Ishikawa (cell line): ENCODE measurements around the gene MED26.

Source experiments
- CEBPB ChIP-seq: IDR thresholded peaks from 2 replicates; pipeline ENCODE4 v1.6.1; 2012
- CREB1 ChIP-seq: IDR thresholded peaks from 2 replicates; pipeline ENCODE4 v1.6.1; 2012; ENCODE audit warnings: low read depth
- EGR1 ChIP-seq: IDR thresholded peaks from 2 replicates; pipeline ENCODE4 v1.6.1; 2012
- EP300 ChIP-seq: IDR thresholded peaks from 2 replicates; pipeline ENCODE4 v1.6.1; 2012; ENCODE audit warnings: borderline replicate concordance
- FOXM1 ChIP-seq: IDR thresholded peaks from 2 replicates; pipeline ENCODE4 v1.6.1; 2012; ENCODE audit warnings: low read depth, borderline replicate concordance
- NFIC ChIP-seq: IDR thresholded peaks from 2 replicates; pipeline ENCODE4 v1.6.1; 2012
- RAD21 ChIP-seq: IDR thresholded peaks from 2 replicates; pipeline ENCODE4 v1.6.1; 2012; ENCODE audit warnings: low read depth
- TAF1 ChIP-seq: IDR thresholded peaks from 2 replicates; pipeline ENCODE4 v1.6.1; 2012; ENCODE audit warnings: low read depth, mild to moderate bottlenecking
- TCF12 ChIP-seq: IDR thresholded peaks from 2 replicates; pipeline ENCODE4 v1.6.1; 2012; ENCODE audit warnings: low read depth
- TEAD4 ChIP-seq: IDR thresholded peaks from 2 replicates; pipeline ENCODE4 v1.6.1; 2012
- YY1 ChIP-seq: IDR thresholded peaks from 2 replicates; pipeline ENCODE4 v1.6.1; 2012; ENCODE audit warnings: low read depth
- ZBTB7A ChIP-seq: IDR thresholded peaks from 2 replicates; pipeline ENCODE4 v1.6.1; 2012; ENCODE audit warnings: low read depth
- TF ChIP-seq, protein P1 (sequence below): IDR thresholded peaks from 2 replicates; pipeline ENCODE4 v1.6.1; 2012; ENCODE audit warnings: low read depth, mild to moderate bottlenecking
- TF ChIP-seq, protein P2 (sequence below): IDR thresholded peaks from 2 replicates; pipeline ENCODE4 v1.6.1; 2012
- TF ChIP-seq, protein P3 (sequence below): IDR thresholded peaks from 2 replicates; pipeline ENCODE4 v1.6.1; 2012

The MED26 gene

GRCh38 chr19:16657384-16657783 lies 29.4 kb upstream of the MED26 start:
- no peak for TF ChIP-seq ZBTB7A
- TF ChIP-seq, protein P1, sequence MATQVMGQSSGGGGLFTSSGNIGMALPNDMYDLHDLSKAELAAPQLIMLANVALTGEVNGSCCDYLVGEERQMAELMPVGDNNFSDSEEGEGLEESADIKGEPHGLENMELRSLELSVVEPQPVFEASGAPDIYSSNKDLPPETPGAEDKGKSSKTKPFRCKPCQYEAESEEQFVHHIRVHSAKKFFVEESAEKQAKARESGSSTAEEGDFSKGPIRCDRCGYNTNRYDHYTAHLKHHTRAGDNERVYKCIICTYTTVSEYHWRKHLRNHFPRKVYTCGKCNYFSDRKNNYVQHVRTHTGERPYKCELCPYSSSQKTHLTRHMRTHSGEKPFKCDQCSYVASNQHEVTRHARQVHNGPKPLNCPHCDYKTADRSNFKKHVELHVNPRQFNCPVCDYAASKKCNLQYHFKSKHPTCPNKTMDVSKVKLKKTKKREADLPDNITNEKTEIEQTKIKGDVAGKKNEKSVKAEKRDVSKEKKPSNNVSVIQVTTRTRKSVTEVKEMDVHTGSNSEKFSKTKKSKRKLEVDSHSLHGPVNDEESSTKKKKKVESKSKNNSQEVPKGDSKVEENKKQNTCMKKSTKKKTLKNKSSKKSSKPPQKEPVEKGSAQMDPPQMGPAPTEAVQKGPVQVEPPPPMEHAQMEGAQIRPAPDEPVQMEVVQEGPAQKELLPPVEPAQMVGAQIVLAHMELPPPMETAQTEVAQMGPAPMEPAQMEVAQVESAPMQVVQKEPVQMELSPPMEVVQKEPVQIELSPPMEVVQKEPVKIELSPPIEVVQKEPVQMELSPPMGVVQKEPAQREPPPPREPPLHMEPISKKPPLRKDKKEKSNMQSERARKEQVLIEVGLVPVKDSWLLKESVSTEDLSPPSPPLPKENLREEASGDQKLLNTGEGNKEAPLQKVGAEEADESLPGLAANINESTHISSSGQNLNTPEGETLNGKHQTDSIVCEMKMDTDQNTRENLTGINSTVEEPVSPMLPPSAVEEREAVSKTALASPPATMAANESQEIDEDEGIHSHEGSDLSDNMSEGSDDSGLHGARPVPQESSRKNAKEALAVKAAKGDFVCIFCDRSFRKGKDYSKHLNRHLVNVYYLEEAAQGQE = no peak
- no peak for TF ChIP-seq FOXM1
- TF ChIP-seq TEAD4 = no peak

DNA sequence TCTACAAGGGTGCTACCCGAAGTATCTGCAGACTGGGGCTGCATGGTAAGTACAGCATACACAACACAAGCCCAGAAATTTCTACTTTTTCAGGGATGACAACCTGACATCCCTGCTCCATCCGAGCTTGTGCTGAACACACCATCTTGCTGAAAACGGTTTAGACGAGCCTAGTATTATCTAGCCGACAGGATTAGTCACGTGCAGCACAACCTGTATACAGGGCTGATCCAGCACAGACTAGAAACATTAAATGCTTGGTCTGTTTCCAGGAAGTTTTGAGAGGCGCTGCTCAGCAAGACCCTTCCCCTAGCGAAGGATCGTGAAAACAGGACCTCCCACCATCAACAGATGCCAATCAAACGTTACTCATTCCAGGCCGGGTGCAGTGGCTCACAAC lies 27.7 kb upstream of the MED26 start:
- no peak for TF ChIP-seq NFIC
- TF ChIP-seq ZBTB7A = no peak
- TF ChIP-seq, protein P2, sequence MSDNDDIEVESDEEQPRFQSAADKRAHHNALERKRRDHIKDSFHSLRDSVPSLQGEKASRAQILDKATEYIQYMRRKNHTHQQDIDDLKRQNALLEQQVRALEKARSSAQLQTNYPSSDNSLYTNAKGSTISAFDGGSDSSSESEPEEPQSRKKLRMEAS = no peak
- no peak for TF ChIP-seq YY1
- TF ChIP-seq CEBPB = no peak
- no peak for TF ChIP-seq TAF1
- no peak for TF ChIP-seq EGR1
- TF ChIP-seq TCF12 = no peak
- TF ChIP-seq RAD21 = no peak
- TF ChIP-seq FOXM1 = no peak
- TF ChIP-seq, protein P3, sequence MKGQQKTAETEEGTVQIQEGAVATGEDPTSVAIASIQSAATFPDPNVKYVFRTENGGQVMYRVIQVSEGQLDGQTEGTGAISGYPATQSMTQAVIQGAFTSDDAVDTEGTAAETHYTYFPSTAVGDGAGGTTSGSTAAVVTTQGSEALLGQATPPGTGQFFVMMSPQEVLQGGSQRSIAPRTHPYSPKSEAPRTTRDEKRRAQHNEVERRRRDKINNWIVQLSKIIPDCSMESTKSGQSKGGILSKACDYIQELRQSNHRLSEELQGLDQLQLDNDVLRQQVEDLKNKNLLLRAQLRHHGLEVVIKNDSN = no peak
- no peak for TF ChIP-seq TEAD4
- no peak for TF ChIP-seq EP300
- TF ChIP-seq, protein P1 = no peak
- no peak for TF ChIP-seq CREB1

GRCh38 chr19:16654627-16655026 lies 26.6 kb upstream of the MED26 start:
- TF ChIP-seq YY1 = no peak

DNA sequence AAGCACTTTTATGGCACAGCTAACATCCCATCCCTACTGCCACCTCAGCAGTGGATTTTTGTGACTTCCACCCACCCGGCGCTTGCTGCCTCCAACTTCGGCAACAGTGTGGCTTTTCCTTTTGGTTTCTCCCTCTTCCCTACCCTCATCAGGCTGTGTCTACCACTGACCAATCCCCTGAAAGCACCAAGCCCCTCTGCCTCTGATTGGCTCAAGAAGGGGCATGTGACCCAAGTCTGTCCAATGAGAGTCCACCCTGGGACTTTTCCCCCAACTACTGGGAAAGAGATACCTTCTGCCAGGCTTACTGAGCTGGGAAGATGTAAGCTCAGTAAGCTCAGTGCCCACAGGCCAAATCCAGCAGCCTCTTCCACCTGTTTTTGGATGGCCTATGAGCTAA lies 26.1 kb upstream of the MED26 start:
- no peak for TF ChIP-seq TAF1
- TF ChIP-seq, protein P3 = peak; percentile 94

DNA sequence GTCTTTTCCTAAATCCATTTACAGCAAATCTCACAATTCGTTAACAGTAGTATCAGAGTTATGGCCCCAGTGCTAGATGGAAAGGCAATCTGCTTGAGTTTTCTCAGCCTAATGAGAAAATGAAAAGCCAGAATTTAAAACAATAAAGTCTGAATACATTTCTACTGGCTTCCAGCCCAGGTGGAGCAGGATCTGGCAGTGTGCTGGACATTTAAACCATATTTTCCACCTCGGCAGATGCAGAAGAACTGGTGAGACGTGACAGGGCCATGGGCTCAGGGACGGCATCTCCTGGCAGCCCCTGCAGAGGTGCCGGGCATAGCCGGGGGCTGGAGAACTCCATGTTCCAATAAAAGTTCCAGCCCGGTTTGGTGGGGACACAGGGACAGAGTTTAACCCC lies 24.9 kb upstream of the MED26 start:
- TF ChIP-seq ZBTB7A = no peak

- TF ChIP-seq CEBPB (no peak), ZBTB7A (no peak), NFIC (no peak)
- TF ChIP-seq, protein P2 = no peak
- TF ChIP-seq, protein P1 = no peak
These were observed 22.8 kb upstream of the MED26 start for GRCh38 chr19:16650821-16651220.

DNA sequence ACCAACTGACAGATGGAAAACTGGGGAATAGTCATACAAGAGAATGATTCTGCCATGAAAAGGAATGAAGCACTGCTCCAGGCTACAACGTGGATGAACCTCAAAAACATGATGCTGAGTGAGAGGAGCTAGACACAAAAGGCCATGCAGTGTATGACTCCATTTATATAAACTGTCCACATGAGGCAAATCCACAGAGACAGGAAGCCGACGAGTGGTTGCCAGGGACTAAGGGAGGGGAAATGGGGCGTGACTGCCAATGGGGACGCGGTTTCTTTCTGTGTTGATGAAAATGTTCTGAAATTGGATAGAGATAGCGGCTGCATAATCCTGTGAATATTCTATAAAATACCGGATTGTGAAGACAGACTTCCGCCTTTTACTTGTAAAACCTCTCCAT lies 21.7 kb upstream of the MED26 start:
- TF ChIP-seq FOXM1 (no peak), YY1 (no peak), CEBPB (no peak), TAF1 (no peak)
